ENCODE data around the gene CTIF.

The CTIF gene

DNA sequence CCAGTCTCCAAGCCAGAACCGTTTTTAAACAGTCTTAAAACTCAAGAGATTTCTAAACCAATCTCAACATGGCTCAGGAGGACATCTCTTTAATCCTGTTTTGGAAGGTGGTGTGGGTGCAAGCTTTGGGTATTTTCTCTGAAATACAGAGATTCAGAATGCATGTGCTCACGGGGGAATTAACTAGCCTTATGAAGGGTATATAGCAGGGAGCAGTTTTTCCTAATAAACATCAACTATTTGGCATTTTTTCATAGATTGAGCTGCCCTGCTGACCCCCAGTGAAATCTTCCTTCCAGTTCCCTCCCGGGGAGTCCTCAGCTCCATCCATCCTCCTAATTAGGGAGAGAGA, 289.3 kb downstream of the CTIF start:
- DNase-seq = no peak

DNA sequence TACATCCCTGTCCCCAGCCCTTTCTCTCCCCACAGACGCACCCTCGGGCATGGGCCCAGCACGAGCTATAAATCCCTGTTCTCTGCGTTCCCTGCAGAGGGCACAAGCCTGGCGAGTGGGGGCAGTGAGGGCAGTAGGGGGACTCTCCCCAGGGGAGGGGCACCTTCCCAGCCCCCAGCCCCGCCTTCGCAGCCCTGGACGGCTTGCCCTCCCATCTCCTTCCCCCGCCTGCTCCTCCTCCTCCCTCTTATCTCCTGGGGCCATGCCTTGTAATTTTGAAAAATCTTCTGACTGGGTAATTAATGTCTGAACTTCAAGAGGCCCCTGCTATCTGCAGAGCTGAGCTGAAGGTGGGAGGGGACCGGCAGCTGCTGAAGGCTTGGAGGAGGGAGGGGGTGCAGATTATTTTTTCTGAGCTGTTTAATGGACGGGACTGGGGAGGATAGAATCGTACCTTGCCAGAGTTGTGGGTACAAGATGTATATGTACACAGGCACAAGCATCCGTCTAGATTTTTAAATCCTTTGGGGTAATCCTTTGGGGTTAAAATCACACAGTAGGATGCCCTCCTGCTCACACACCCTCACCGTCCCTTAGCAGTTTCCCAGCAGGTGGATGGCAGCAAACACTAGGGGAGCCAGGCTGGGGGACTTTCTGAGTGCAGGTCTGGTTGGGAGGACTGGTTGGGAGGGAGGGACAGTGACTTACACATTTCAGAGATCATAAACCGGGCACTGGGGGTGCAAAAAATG, 290.0 kb downstream of the CTIF start:
- DNase-seq = no peak

DNA sequence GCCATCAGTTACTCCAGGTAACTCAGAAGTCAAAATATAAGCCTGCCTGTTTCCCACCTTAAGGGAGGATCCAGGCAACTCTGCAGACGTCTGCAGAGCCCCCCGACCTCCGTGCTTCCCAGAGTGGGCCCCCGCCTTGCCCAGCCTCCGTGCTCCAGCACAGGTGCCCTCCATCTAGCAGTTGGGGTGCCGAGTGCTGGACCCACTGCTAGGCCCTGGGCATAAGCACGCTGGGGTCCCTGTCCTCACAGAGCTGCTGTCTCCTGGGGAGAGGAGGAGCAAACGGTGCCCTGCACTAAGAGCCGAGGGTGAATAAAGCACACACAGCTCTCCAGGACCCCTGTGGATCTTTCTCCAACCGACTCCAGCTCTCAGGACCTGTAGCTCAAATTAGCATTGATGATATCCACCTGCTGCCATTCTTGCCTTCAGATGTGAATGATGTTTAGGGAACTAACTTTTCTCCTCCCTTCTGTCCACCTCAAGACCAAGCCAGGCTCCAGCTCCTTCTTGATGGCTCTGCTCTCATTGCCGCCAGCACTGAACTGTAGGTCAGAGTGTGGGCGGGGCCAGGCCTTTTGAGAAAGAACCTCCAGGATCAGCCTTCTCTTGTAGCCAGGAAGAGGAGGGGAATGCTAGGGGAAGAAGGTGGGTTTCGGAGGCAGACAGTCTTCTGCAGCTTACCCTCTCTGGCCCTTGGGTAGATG, 290.8 kb downstream of the CTIF start:
- DNase-seq = no peak

DNA sequence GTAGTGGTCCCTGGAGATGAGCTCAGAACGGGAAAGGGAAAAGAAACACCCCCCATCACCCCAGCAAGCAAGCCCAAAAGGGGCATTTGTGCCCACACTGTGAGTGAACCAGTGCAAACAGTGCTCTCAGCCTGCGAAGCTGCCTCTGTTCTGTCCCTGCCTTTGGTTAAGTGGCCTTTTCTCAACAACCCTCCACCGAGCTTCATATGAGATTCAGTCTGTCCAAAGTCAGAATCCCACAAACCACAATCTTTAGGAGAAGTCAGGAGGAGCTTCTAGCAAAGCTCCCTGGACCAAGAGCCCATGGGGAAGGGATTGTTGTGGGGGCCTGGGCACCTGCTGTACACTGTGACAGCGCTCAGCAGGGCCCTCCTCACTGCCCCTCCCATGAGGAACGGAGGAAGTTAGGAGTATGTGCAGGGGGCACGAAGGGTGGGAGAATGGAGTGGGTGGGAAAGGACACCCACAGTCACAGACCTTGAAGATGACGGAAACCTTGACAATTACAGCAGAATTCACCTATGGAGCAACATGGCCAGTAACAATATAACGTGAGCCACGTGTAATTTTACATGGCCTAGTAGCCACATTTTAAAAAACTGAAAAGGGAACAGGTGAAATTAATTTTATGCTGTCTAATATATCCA, 292.4 kb downstream of the CTIF start:
- no peak for DNase-seq

DNA sequence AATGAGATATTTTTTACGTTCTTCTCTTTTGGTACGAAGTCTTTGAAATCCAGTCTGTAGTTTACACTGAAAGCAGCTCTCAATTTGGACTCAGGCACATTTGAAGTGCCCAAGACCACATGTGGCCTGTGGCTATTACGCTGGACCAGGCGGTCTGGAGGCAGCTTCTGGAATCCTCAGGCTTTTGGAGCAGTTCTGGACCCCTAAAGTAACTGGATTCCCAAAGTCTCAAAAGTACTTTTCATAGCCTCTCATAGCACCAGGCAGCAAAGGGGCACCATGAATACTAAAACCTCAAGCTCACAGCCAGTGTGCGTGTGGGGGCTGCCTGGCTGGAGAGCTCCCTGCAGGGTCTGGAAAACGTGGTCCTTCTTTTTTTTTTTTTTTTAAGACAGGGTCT, 293.0 kb downstream of the CTIF start:
- no peak for DNase-seq

DNA sequence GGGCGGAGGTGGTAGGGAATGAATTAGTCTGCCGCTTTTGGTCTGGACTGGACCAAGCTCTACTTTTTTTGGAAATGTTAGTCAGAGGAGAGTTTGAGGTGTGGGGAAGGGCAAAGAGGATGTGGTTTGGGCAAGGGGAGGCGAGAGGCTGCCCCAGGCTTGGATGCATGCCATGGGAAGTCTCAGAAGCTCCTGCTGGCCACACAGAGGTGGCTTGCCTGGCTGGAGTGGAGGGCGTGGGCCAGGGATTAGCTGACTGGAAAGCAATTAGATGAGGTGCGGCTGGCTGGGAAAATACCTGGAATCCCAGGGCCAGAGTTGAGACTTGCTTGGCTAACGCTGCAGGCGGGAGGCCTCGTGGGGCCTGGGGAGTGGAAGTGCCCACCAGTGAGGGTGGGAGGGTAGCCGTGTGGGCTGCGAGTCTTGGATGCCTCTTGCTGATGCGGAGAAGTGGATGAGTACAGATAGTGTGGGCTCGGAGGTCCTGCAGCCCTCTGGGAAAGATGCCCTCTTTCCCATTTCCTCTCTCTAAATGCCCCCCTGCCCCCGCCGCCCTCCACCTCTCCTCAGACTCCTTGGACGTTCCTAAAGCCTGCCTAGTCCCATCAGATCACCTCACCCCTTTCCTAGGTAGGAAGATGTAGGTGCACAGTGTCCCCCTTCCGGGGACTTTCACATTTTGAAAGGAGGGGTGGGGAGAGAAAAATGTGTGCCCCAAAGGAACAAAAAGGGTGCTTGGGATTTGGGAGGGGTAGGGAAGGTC, 294.3 kb downstream of the CTIF start:
- DNase-seq = no peak

DNA sequence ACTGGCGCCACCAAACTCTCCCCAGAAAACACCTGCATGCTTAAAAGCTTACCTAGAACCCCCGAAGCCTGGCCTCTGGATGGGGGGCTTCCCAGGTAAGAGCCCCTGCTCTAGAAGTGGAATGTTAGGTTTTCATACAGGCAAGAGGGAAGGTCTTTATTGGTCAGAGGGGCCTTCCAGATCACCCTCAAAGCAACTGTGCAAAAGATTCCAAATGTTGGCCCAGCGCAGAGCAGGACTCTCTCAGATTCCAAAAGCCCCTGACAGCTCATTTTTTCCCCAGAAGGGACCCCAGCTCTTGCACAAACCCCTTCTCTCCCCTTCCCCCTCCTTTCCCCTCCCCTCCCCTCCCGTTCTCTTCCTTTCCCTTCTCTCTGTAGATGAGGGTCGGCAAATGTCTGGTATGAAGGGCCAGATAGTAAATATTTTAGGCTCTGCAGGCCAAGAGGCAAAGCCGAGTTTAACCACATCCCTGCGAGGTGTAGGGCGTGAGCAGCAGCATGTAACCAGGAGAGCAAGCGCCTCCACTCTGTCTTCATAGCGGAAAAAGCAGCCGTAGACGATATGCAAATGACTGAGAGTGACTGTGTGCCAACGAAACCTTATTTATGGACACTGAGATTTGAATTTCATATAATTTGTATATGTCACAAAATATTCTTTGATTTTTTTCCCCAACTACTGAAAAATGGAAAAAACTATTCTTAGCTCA, 295.0 kb downstream of the CTIF start:
- peak; percentile 34 for DNase-seq

DNA sequence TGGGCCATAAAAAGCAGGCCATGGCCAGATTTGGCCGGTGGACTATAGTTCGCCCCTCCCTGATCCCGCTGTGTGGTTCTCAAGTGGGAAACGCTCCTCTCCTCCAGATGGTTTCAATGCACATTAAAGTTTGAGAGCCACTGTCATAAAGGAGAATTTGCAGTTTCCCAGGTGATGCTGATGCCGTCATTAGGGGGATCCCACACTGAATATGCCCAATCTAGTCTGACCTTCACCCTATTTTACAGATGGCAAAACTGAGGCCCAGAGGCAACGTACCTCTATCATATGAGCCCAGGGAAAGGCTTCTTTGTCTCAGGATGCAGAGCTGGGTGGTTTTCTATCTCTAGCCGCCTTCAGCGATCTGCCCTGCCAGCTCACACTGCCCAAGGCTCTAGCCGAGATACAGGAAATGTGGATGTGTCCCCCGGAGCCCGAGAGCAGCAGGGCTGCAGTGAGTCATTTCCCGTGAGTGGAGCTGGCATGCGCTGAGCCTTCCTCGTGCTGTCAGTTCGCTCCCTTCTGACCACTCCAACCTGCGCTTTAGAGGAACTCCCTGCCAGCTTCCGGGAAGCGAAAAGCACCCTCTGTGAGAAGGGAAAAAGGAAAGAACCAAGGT, 295.7 kb downstream of the CTIF start:
- peak; percentile 53 for DNase-seq

DNA sequence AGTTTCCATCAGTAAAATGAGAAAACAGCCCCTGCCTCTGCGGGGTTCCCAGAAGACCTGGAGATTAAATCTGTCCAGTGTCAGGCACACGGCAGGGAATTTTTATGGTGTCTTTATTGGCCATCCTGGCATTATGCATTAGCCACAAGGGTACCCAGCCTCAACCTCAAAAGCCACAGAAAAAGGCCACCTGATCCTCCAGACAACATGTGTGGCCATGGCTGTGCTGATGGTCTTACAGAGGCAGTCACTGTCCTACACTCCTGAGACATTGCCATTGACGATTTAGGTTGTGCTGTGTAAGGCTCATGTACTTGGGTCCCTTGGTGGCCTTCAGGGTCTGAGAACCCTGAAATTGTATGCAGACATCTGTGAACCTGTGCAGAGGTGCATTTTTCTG, 296.3 kb downstream of the CTIF start:
- DNase-seq = no peak

DNA sequence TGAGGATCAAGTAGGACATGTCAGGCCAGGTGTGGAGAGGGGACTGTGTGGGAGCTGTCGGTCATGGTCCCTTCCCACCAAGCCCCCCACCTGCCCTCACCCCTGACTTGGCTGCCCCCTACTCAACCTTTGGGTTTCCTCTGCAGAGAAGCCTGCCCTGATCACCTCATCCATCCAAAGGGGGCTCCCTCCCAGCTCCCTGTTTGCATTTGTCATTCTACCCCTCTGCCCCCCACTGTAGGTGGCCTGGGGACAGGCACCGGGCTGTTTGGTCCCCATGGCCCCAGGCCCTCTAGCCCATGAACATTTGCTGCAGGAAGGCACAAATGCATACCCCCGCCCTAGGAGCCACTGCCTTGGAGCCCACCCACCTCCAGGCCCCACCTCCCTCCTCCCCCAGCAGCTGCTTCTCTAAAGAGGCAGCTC, 296.9 kb downstream of the CTIF start:
- DNase-seq = no peak

DNA sequence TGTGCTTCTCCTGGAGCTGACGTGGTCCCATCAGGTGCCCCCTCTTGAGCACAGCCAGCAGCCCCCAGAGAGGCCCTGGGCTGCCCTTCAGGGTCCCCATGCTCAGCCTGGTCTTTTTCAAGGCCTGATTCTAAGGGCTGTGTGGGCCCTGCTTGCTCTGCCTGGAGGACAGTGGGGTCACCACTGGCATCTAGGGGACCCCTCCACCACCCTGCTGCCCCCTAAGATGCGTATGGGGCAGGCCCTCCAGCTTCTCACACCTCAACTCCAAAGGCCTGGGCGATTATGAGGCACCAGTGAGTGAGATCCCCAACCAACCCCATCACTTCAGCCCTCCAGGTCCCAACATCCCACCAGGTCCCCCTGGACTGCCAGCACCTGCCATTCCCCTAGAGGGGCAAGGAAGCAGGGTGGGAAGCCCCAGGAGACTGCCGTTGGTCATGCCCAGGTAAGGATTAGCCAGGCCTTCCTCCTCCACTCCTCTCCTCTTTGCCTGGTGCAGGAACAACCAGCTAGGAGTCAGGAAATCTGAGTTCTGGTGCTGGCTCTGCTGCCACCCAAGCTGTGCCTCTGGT, 297.5 kb downstream of the CTIF start:
- no peak for DNase-seq

DNA sequence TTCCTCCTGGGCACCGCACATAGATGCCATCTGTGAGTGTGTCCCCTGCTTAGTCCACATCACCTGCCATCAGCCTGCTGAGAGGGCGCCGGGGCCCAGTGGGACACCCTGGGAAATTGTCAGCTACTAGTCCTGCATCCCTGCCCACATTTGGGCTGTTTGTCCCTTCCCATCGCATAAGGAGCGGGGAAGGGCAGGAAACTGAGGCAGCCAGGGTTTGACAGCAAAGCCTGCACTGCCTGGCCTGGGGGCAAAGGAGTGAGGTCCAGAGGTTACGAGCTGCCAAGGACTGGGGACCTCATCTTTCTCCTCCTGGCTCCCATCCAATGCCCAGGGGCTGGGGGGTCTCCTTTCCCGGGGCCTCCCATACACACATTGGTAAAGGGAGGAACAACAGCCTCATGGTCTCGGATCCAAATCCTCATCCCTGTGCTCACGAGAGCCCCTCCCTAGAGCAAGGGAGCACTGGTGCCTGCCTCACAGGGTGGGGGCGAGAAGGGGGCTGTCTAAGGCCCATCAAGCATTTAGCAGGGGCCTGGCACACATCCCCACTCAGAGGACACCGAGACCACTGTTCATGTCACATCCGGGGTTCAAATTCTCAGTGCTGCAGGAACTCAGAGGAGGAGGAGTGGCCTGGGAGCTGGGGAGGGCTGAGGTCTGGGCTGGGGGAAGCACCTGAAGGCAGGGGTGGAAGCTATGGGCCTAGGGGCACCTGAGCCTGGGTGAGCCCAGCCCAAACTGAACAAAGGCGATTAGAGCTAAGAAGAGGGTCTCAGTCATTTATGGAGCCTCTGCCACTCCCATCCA, 298.2 kb downstream of the CTIF start:
- no peak for DNase-seq

DNA sequence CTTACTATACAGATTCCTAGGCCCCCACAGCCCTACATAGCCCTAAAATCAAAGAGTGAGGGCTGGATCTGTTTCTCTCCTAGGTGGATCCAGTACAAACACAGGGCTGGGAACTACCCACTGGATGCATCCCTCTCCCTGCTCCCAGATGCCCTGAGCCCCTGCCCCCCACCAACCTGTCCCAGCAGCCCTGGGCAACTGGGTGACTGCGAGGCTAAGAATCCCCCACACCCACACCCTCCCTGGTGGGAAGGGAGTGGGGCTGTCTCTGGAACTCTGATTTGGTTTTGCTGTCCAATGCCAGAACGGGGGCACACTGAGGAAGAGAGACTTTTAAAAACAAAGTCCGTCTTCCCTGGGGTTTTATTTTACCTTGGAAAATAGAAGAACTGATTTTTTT, 298.8 kb downstream of the CTIF start:
- DNase-seq = no peak

DNA sequence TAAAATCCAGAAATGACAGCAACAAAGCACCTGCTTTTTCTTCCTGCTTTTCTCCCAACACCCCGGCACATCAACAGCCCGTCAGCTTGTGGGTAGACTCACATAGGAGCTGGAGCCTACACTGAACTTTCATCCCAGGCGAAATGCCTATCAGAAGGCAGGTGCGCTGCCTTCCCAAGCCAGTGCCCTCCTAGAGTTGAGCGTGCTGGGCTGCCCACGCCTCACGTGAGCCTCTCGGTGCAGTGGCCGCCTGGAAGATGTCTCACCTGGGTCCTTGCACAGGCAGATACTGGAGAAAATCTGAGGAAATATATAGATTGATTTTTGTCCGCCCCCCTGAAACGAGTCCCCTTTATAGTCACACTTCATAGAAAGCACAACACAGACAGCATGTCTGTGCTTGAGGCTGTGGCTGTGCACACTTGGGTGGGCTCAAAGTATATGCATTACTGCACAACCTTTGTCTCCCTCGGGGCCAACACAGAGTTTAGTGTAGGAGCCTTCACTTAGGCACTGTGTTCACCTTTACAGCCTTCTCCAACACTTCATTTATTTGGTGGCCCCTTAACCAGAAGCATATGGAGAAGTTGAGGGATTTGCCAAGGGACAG, 299.4 kb downstream of the CTIF start:
- DNase-seq = no peak

DNA sequence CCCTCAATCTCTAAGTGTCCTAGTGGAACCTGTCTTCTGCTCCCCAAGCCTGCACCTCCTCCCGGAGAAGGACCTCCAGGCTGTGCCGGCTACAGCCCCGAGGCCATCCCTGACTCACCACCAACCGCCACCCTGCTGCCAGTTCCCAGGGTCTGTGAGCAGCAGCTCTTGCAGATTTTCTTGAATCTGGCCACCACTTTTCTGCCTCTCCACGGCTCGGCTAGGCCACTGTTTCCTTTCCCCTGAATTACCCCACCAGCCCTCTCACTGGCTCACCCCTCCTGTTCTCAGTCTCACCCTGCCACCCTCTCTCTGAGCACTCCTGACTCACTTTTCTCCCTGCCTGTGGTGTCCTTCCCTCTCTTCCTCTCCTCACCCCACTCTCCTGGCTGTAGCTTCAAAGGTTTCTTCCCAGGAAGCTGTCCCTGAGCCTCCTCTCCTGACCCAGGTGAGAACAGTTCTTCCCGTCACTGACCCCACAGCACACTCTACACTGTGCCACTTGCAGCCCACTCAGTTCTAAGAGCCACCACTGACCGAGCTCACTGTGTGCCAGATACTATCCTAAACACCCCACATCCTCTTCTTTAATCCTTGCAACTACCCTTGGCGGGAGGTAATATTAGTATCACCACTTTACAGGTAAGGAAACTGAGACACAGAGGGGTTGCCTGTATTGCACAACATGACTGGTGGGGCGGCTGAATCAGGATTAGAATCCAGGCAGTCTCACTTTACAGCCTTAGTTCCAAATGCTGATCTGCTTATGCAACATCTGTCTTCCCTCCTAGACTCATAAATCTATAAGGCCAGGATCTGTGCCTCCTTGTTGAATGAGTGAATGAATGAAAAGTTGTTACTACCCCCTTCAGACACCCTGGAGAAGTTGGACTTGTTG, 300.3 kb downstream of the CTIF start:
- DNase-seq = no peak

DNA sequence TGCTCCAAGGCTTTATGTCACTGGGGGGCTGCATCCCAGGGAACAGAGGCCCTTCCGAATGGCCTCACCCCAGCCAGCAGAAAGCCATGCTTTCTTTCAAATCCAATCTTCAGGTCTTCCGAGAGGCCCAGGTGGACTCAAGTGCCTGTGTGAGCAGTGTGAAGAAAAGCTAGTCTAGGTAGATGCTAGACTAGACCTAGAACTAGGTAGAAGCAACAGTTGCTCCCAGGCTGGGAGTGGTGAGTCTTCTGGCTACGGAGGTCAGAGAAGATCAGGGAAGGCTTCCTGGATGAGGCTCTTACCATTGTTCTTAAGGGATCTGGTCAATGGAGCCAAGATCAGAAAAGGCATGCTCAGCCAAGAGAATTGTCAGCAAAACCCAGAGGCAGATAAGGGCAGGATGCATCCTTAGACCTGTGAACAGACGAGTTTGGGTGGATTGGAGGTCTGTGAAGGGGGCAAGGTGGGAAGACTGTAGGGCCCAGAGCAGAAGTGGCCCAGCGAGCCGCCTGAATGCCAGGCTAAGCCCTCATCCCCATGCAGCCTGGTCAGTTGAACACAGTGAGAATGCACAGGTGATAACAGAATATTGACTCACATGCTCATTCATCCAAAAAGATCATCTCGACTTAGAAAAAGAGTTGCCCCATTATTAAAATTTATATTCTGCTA, 301.1 kb downstream of the CTIF start:
- no peak for DNase-seq

DNA sequence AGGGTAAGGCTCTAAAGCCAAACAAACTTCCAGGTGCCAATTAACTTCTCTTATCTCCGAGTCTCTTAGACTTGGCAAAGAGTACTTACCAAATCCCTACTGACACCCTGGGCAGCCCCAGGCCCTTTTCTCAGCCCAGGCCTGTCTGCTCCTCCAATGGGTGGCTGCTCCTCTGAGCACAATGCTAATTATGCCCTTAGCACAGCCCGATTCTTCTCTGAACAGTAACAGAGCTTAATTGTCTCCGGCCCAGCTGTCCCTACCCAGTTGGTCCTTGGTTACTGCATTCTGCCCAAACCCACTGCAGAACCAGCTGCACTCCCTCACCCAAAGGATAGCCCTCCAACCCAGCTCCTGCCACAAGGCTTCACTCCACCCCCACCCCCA, 301.7 kb downstream of the CTIF start:
- DNase-seq = no peak

DNA sequence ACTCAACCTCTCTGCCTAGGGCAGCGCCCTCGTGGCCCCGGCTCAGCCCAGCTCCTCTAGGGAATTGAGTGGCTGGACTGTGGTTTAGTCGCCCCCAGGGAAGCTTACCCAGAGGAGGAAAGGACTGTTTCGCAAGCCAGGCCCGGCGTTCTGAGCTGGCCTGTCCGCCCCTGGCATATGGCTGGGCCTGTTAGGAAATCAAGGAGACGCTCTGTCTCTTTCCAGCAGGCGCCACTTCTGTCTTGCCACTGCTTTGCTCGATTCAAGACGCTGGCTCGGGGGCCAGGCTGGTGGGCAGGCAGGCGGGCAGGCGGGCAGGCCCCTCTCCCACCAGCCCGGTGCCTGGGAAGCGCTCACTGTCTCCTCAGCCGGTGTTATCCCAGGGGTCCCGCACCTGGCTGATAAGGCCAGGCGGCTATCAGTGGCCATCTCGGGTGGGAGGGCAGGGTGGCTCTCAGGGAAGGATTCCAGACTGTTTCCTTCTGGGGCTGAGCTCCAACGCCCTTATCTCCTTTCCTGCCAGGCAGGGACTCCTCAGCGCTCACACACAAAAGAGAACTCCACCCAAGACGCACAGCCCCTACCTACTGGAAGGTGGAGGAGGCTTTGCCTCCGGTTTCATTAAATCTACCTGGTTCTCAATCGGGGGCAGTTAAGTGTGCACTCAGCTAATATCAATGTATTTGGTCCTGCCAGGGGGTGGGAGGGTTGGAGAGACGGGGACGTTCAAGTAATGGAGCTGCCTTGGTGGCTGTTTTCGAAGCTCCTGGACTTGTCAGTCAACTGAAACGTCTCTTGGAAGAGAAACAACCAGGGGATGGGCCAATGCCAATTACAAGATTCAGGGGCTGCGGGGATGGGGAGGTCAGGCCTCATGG, 302.8 kb downstream of the CTIF start:
- no peak for DNase-seq

Measured in activated naive CD4-positive, alpha-beta T cell treated with anti-CD3 and anti-CD28 coated beads, Interleukin-2, amount 50 U/mL, for 16 hours (primary cell).